H9 (cell line): ENCODE data around the gene DQX1. TPM values are rescaled to one million over a fixed set of nuclear protein-coding genes. Genes with fewer than 3 reads are reported as not detected.

Experiments used
- DNase-seq: peaks from one replicate; pipeline ENCODE4 v3.0.0-alpha.2; 2017
- H2AFZ ChIP-seq: one replicate; pipeline ENCODE4 v1.6.1; 2013; ENCODE audit warnings: mild to moderate bottlenecking, low read length, control low read depth, moderate library complexity
- H2AK5ac ChIP-seq: 2 replicates; pipeline ENCODE4 v1.6.1; 2013; ENCODE audit warnings: low read length, control low read depth, mixed read lengths; ENCODE audit not compliant: insufficient read length
- H2BK120ac ChIP-seq: one replicate; pipeline ENCODE4 v1.6.1; 2013; ENCODE audit warnings: low read depth, mild to moderate bottlenecking, low read length, control low read depth, inconsistent platforms; ENCODE audit not compliant: poor library complexity, severe bottlenecking
- H2BK12ac ChIP-seq: 2 replicates; pipeline ENCODE4 v1.6.1; 2013; ENCODE audit warnings: low read length, control low read depth, mixed read lengths, low read depth; ENCODE audit not compliant: insufficient read length
- H2BK15ac ChIP-seq: 2 replicates; pipeline ENCODE4 v1.6.1; 2013; ENCODE audit warnings: low read depth, low read length, control low read depth
- H2BK20ac ChIP-seq: one replicate; pipeline ENCODE4 v1.6.1; 2013; ENCODE audit warnings: low read depth, mild to moderate bottlenecking, low read length, control low read depth, inconsistent platforms; ENCODE audit not compliant: poor library complexity, severe bottlenecking
- H2BK5ac ChIP-seq: 2 replicates; pipeline ENCODE4 v1.6.1; 2013; ENCODE audit warnings: low read length, control low read depth, mixed read lengths; ENCODE audit not compliant: insufficient read length
- H3K14ac ChIP-seq: 2 replicates; pipeline ENCODE4 v1.6.1; 2013; ENCODE audit warnings: low read length, control low read depth; ENCODE audit not compliant: insufficient read depth
- H3K18ac ChIP-seq: 2 replicates; pipeline ENCODE4 v1.6.1; 2013; ENCODE audit warnings: low read depth, mild to moderate bottlenecking, mixed read lengths, low read length, control low read depth; ENCODE audit not compliant: insufficient read length
- H3K23ac ChIP-seq: 2 replicates; pipeline ENCODE4 v1.6.1; 2013; ENCODE audit warnings: low read length, control low read depth, mixed read lengths, low read depth; ENCODE audit not compliant: insufficient read length
- H3K23me2 ChIP-seq: 2 replicates; pipeline ENCODE4 v1.6.1; 2013; ENCODE audit warnings: low read depth, mild to moderate bottlenecking, mixed read lengths, low read length, control low read depth; ENCODE audit not compliant: insufficient read length, poor library complexity, severe bottlenecking
- H3K27ac ChIP-seq: 2 replicates; pipeline ENCODE4 v1.5.1; 2013; ENCODE audit warnings: low read length, control low read depth, mixed read lengths, low read depth; ENCODE audit not compliant: insufficient read length
- H3K27me3 ChIP-seq: 2 replicates; pipeline ENCODE4 v1.6.1; 2013; ENCODE audit warnings: low read length, control low read depth, inconsistent platforms; ENCODE audit not compliant: insufficient read depth
- H3K4ac ChIP-seq: 2 replicates; pipeline ENCODE4 v1.6.1; 2013; ENCODE audit warnings: low read depth, mild to moderate bottlenecking, control low read depth, inconsistent platforms, low read length, moderate library complexity
- H3K4me1 ChIP-seq: 2 replicates; pipeline ENCODE4 v1.6.1; 2013; ENCODE audit warnings: low read length, control low read depth, inconsistent platforms; ENCODE audit not compliant: insufficient read depth
- H3K4me2 ChIP-seq: 2 replicates; pipeline ENCODE4 v1.6.1; 2013; ENCODE audit warnings: low read length, control low read depth, mixed read lengths; ENCODE audit not compliant: insufficient read length, insufficient read depth
- H3K56ac ChIP-seq: 2 replicates; pipeline ENCODE4 v1.6.1; 2013; ENCODE audit warnings: low read depth, mild to moderate bottlenecking, mixed read lengths, low read length, control low read depth; ENCODE audit not compliant: insufficient read length
- H3K79me1 ChIP-seq: 2 replicates; pipeline ENCODE4 v1.6.1; 2013; ENCODE audit warnings: low read depth, mild to moderate bottlenecking, moderate library complexity, low read length, control low read depth, inconsistent platforms; ENCODE audit not compliant: insufficient read depth, poor library complexity, severe bottlenecking
- H3K79me2 ChIP-seq: 2 replicates; pipeline ENCODE4 v1.6.1; 2013; ENCODE audit warnings: low read length, control low read depth, inconsistent platforms; ENCODE audit not compliant: insufficient read depth
- H3K9ac ChIP-seq: 2 replicates; pipeline ENCODE4 v1.6.1; 2013; ENCODE audit warnings: low read length, control low read depth, mixed read lengths; ENCODE audit not compliant: insufficient read length; ENCODE audit errors: extremely low read depth
- H3K9me3 ChIP-seq: one replicate; pipeline ENCODE4 v1.6.1; 2013; ENCODE audit warnings: low read depth, low read length, inconsistent platforms; ENCODE audit not compliant: control insufficient read depth
- H3T11ph ChIP-seq: one replicate; pipeline ENCODE4 v1.6.1; 2013; ENCODE audit warnings: mild to moderate bottlenecking, low read length, control low read depth, inconsistent platforms
- H4K20me1 ChIP-seq: one replicate; pipeline ENCODE4 v1.6.1; 2013; ENCODE audit not compliant: control insufficient read depth, insufficient read length, insufficient read depth
- H4K5ac ChIP-seq: 2 replicates; pipeline ENCODE4 v1.6.1; 2013; ENCODE audit warnings: low read depth, mild to moderate bottlenecking, mixed read lengths, low read length, control low read depth; ENCODE audit not compliant: insufficient read length
- H4K8ac ChIP-seq: replicated peaks from 2 replicates; pipeline ENCODE4 v1.6.1; 2013; ENCODE audit warnings: low read length, control low read depth, mixed read lengths, low read depth; ENCODE audit not compliant: insufficient read length
- H4K91ac ChIP-seq: 2 replicates; pipeline ENCODE4 v1.6.1; 2013; ENCODE audit warnings: low read depth, mild to moderate bottlenecking, moderate library complexity, mixed read lengths, low read length, control low read depth; ENCODE audit not compliant: insufficient read length
- H3K27ac Mint-ChIP-seq, 3 experiments: 2 replicates in 2 of 3; 3 replicates in 1 of 3; pipeline ENCODE4 v1.8.0; 2020 to 2021; ENCODE audit warnings: mixed read lengths in 3 of 3, mild to moderate bottlenecking in 1 of 3, moderate library complexity in 1 of 3
- H3K27me3 Mint-ChIP-seq: 2 replicates; pipeline ENCODE4 v1.8.0; 2021; ENCODE audit warnings: low read depth, mild to moderate bottlenecking, moderate library complexity, mixed read lengths
- H3K36me3 Mint-ChIP-seq, 3 experiments: 2 replicates in 2 of 3; 3 replicates in 1 of 3; pipeline ENCODE4 v1.8.0; 2020 to 2021; ENCODE audit warnings: low read depth in 3 of 3, mixed read lengths in 3 of 3; ENCODE audit not compliant: insufficient read depth in 1 of 3
- H3K4me1 Mint-ChIP-seq, 2 experiments: 2 replicates each; pipeline ENCODE4 v1.8.0; 2020; ENCODE audit warnings: mixed read lengths in 2 of 2
- H3K4me3 Mint-ChIP-seq, 2 experiments: 2 replicates in 1 of 2; 3 replicates in 1 of 2; pipeline ENCODE4 v1.8.0; 2020 to 2021; ENCODE audit warnings: mild to moderate bottlenecking in 2 of 2, mixed read lengths in 2 of 2, moderate library complexity in 1 of 2
- H3K9me3 Mint-ChIP-seq, 2 experiments: 2 replicates in 1 of 2; 3 replicates in 1 of 2; pipeline ENCODE4 v1.8.0; 2020; ENCODE audit warnings: mild to moderate bottlenecking in 2 of 2, mixed read lengths in 2 of 2, moderate library complexity in 1 of 2
- CTCF ChIP-seq: fragments of 200-600 bp; sonication (generic); conservative IDR thresholded peaks from 3 replicates; pipeline ENCODE4 v1.8.0; 2021; ENCODE audit warnings: antibody characterized with exemption, mild to moderate bottlenecking
- WGBS: extraction: QIAGEN DNeasy Blood & Tissue Kit; methylation state at CpG from one replicate; pipeline ENCODE4 v1.1.7; 2013; ENCODE audit warnings: missing lambda C conversion rate, low lambda C conversion rate, mixed read lengths; ENCODE audit not compliant: insufficient read length; ENCODE audit errors: extremely low coverage; 5-methylcytosine and 5-hydroxymethylcytosine counted together
- total RNA-seq: library from RNA; stranded (reverse); gene quantifications from 2 replicates; pipeline ENCODE4 v1.2.1, GENCODE V29; 2021

Gene DQX1
- total RNA-seq, 1 experiment from 2014 or later: 0.98 TPM

- no peak overlapping the region for H3K4me3 Mint-ChIP-seq
- no peak overlapping the region for H3K56ac ChIP-seq
- H2AK5ac ChIP-seq: no peak overlapping the region
- no peak overlapping the region for H4K91ac ChIP-seq
- H3K27ac Mint-ChIP-seq: no peak overlapping the region
- H3K9ac ChIP-seq: no peak overlapping the region
- H2BK5ac ChIP-seq: no peak overlapping the region
- H3K79me1 ChIP-seq: no peaks in the 10 kb centered on the region
- H3K36me3 Mint-ChIP-seq: no peaks in the 10 kb centered on the region
- H2BK15ac ChIP-seq: no peak overlapping the region
- H2BK20ac ChIP-seq: no peak overlapping the region
- no peaks in the 10 kb centered on the region for H3K9me3 ChIP-seq
- no peak overlapping the region for H4K5ac ChIP-seq
- no peak overlapping the region for H2BK12ac ChIP-seq
- WGBS: no CpG with 5 or more reads among the region's 4 CpGs
- no peak overlapping the region for H3K14ac ChIP-seq
- no peak overlapping the region for H3K27ac ChIP-seq
- peaks cover 2 to 3% of the 10 kb centered on the region in 2 experiments; a peak in 1 of 4 replicates for H3K4me1 Mint-ChIP-seq
- H2BK120ac ChIP-seq: no peak overlapping the region
- H3K27me3 Mint-ChIP-seq: peaks cover 3% of the 10 kb centered on the region; the same call in 1 of the 2 replicates
- no peak overlapping the region for H4K8ac ChIP-seq
- no peak for TF ChIP-seq CTCF
- no peak overlapping the region for H3K4me2 ChIP-seq
- H2AFZ ChIP-seq: no peak overlapping the region
- no peaks in the 10 kb centered on the region for H3K27me3 ChIP-seq
- no peaks in the 10 kb centered on the region for H3K9me3 Mint-ChIP-seq
- no peak overlapping the region for H3K4ac ChIP-seq
- H3T11ph ChIP-seq: no peak overlapping the region
- DNase-seq: no peak
- H4K20me1 ChIP-seq: no peaks in the 10 kb centered on the region
- no peaks in the 10 kb centered on the region for H3K23me2 ChIP-seq
- no peak overlapping the region for H3K23ac ChIP-seq
- H3K18ac ChIP-seq: no peak overlapping the region
- H3K79me2 ChIP-seq: no peaks in the 10 kb centered on the region
- no peaks in the 10 kb centered on the region for H3K4me1 ChIP-seq
Observed at GRCh38 chr2:74575320-74575719, 49.3 kb upstream of the DQX1 start.
